Stimulated activated CD4-positive, alpha-beta T cell treated with anti-CD3 and anti-CD28 coated beads, Interleukin-1b, Interleukin-23, amount 100 ng/mL, for 1 hour (primary cell): Measurements from ENCODE around the gene PTPN21.

Experiments
- DNase-seq, 2 donors: peaks; one replicate each; pipeline ENCODE4 v3.0.0-alpha.2; 2020; ENCODE audit warnings: low read depth in 2 of 2

Gene PTPN21

GRCh38 chr14:88554457-88555286 is at the start of gene PTPN21:
Gene PTPN21 (minus strand): TSS chr14:88555007. CDS start chr14:88550417, 4,590 bp downstream.
- no peak for DNase-seq

GRCh38 chr14:88604212-88604611 is 49.4 kb upstream of the PTPN21 start:
- no peak for DNase-seq

DNA sequence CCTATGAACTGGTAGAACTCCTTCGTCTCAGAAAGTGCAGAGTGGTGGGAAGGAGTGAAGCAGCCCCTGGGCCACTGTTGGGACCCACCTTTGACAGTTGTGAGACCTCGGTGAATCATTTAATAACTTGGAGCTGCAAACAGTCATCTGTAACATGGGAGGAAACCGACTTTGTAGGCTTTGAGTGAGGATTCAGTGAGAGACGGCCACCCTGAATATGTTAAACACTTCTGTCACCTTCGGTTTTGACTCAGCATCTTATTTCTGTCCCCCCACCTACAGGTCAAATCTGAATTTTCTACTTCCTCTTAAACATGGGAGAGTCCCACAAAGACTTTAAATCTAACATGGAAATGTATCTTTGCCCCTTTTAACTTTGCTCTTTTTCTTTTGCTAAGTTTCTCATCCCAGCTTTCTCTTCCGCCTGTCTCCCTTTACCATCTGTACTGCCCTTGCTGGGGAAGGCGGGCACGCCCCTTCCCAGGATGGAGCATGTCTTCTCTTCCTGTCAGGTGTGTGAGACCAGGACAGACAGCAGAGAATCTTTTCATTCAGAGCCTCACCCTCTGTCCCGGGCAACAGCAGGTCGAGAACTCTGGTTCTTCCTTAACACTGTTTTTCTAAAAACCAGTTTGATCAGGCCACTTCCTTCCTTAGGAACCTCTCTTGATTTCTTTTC is 45.1 kb upstream of the PTPN21 start:
- no peak for DNase-seq

DNA sequence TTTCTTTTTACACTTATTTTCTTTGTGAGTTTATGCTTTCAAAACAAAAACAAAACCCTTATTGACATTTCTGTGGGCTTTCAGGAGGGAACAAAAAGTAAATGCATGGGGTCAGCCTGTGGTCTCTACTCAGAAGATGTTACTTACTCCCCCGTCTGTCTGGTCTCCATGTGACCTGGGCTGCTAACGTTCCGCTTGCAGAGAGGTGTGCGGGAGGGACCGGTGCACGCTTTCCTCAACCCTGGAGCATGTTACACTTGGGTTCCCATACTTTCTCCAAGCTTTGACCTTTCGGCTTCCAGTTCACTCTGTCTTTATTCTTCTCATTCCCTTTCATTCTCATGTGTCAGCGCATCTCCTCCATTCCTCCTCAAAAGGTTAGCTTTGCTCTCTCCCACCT is 44.5 kb upstream of the PTPN21 start:
- no peak for DNase-seq

- no peak for DNase-seq
Observed at GRCh38 chr14:88598097-88598675, 43.4 kb upstream of the PTPN21 start.

GRCh38 chr14:88597601-88598000 is 42.8 kb upstream of the PTPN21 start:
- no peak for DNase-seq

DNA sequence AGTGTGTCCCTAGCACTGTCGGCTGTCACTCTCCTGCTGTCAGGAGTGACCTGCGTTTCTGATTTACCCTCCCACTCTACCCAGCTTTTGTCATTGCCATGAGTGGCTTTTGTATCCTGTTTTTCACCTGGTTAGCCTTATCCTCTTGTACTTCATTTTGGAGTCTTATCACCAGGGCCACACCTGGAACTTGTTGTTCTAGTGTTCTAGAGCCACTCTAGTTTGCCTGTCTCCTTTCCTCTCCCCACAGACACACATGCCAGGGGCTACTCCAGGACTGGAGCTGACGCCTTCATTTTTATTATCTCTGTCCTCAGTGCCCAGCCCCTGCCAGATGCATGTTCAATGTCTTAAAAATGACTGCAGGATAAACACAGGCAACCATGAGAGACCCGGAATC is 42.2 kb upstream of the PTPN21 start:
- no peak for DNase-seq

DNA sequence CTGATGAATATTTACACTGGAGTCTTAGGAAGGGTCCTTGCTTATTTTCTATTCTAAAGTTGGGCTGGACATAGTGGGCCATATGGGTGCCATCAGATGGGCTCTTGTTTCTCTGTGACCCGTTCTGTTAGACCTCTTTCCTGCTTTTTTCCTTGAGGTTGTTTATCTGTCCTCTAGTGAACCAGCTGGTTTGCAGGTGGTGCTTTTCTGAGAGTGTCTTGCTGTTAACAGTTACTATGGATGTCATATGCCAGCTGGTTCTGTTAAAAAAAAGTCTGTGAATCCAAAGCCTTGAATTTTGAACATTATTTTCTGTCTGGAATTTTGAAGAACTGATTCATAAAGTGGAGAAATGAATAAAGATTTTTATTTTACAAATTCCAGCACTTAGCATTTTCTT is 37.2 kb upstream of the PTPN21 start:
- no peak for DNase-seq

DNA sequence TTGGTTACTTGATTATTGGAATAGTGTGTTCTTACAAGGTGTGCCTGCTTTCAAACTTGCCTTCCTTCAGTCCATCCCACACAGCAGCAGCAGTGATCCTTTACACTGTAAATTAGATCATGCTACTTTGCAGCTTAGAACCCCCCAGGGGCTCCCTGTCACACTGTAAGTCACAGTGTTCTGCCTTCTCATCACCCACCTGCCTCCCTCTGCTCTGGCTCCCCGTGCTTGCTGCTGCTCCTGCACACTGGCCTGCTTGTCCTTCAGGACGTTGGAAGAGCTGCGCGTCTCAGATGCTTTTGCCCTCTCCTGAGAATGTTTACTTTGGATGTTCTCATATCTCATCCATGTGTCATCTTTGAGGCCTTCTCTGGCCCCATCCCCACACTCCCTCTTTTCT is 35.4 kb upstream of the PTPN21 start:
- no peak for DNase-seq

DNA sequence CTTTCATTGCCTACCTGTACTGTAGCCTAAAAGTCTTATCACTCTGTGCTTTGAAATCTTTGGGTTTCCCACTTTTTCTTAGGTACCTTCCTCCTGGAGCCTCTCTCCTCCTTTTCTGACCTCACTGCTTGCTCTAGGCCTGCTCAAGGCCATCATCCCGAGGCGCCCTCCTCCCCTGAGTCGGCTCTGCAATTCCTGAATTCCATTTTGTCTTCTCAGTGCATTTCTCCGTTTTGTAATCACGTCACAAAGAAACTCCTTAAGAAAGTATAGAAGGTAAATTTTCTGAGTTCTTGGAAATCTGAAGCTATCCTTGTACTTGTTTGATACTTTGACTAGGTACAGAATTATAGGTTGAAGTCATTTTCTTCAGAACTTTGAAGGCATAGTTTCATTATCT is 33.3 kb upstream of the PTPN21 start:
- no peak for DNase-seq

DNA sequence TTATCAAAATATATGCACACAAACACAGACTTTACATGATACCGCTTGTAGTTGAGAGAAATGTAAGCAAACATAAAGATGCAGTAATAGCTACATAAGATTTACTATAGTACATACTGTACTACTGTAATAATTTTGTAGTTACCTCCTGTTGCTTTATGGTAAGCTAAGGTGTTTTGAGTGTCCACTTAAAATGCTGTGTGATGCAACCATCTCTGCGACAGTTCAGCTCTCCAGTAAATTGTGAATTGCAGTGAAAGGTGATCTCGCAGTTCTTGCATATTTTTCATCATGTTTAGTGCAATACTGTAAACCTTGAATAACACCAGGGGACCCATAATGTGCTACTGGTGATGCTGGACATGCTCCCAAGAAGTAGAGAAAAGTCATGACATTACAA is 29.6 kb upstream of the PTPN21 start:
- no peak for DNase-seq

DNA sequence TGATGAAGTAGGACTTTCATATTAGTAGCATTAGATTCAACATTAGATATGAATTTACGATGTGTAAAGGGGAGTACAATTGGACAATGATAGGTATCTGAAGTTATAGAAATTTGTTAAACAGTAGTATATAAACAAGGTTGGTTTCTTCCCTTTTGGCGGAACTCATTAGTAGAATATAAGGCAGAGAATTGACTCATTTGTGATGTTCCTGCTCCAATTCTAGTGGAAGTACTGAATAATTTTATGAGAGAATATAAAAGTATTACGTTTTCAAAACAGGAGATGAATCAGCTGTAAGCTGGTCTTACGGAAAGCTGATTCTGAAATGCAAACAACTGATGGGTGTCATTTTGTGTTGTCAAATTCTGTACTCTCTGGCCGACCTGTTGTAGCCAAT is 21.4 kb upstream of the PTPN21 start:
- no peak for DNase-seq

- no peak for DNase-seq
Observed at GRCh38 chr14:88572117-88572516, 17.3 kb upstream of the PTPN21 start.

- DNase-seq, result no peak
Observed at GRCh38 chr14:88568196-88568595, 13.4 kb upstream of the PTPN21 start.

GRCh38 chr14:88565427-88565826 is 10.6 kb upstream of the PTPN21 start:
- no peak for DNase-seq

DNA sequence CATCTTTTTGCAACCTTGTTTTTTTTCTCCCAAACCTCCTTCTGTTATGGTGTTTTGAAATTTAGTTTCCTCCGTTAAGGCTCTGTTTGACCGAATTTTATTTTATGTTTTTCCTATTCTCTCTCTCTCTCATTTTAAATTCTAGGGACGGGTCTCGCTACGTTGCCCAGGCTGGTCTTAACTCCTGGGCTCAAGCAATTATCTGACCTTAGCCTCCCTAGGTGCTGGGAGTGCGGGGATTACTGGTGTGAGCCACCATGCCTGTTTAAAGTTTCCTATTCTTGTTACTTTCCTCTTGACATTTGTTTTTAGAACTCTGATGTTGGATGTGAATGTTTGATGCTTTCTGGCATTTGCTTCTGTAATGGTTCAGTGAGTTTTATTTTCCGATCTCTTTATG is 9.0 kb upstream of the PTPN21 start:
- DNase-seq, result no peak

DNA sequence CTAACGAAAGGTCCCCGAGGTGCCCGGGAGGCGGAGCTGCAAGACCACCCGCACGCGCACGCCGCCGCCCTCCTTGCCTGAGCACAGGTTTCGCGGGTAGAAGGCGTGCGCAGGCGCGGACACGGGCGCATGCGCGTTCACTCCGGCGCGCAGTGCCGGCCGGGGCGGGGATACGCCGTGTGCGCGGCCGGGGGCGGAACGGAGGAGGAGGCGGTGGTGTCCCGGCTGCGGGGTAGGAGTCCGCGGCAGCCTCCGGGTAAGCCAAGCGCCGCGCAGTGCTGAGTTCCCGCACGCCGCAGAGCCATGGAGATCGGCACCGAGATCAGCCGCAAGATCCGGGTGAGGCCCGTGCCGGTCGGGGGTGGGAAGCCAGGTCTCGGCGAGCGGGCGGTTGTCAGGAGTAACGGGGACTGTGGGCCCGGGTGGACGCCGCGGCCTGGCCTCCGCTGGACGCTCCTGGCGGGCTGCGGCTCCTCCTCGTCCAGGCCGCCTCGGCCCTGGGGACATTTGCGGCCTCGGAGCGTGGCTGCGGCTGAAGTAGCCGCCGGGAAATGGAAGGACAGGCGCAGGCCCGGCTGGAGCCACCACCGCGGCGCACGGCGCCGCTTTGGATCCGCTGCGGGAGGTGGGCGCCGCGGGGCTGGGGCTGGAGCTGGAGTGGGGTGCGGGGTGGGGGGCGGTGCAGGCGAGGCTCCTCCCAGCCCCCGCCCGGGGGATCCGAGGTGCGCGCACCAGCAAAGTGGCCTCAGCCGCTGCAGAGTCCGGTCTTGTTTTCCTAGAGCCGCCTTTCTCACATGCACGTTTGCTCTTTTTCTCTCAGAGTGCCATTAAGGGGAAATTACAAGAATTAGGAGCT is 8.3 kb upstream of the PTPN21 start, which contains the start of gene ZC3H14:
ZC3H14 (plus strand) TSS at position 207 of the 856 bp plus-strand sequence; CDS start at position 304, 97 bp downstream.
- peak; percentile 69 to 79 for DNase-seq

DNA sequence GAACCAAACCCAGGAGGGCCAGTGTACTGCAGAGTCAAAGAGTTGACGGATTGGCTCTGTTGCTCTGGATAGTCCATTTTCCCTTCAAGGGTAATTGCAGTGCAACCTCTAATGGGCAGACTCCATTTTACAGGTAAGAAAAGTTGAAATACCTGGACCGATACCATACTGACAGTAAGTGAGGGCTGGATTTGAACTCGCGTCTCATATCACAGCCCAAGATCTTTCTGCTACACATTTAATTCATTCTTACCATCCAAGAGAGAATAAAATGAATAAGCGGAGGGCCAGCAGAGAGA is 7.7 kb upstream of the PTPN21 start:
- no peak for DNase-seq

DNA sequence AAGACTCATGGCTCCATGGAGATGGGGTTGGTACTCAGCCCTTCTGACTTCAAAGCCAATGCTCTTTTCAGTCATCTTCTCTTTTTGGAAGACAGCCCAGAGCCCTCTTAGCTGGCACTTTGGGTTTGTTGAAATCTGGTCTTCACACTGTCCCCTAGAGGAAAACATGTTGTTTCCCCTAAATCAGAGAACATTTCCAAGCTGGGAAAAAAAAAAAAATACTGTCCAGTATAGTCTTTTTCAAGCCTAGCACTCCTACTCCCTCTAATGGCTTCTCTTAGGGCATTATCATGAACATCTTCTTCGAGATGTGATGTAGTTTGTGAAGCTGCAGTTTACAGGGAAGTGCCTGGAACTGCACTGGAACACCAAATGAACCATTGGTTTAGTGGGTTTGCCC is 5.0 kb upstream of the PTPN21 start:
- DNase-seq, result no peak

DNA sequence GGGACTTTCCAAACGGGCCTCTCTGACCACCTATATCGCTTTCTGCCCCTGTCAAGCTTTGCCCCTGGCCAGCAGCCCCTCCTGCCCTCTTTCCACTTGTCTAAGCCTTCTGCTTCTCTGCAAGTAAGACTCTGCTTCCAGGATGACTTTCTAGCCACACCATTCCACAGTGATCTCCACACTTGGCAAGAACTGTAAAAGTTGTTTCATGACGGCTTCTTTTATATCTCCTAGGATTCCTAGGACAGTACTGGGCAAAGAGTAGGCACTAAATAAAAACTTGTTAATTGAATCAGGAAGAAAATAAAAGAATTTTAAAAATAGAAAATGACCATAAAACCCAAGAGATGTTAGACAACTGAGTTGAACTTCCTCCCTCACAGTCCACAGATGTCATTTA is 1.8 kb upstream of the PTPN21 start:
- no peak for DNase-seq

- DNase-seq, result no peak
Observed at GRCh38 chr14:88553886-88554456, 836 bp downstream of the PTPN21 start.

DNA sequence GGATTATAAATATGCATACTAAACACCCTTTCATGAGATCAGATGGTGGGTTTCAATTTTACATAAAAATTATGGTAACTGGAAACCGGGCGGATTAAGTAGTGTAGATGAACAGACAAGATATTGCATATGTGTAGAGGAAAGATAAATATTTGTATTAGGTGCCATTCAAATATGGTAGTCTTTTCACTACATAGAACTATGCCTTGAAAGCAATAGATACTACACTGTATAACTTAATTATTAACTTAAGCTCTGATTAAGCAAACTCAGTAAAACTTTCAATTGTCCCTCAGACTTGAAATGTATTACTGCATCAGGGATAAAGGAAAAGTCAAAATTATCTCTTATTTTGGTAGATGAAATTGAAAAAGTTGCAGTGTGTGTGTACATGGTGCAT is 1.9 kb downstream of the PTPN21 start:
- DNase-seq, result no peak
